ENCODE measurements around the gene PHKB. TPM values are rescaled to one million over a fixed set of nuclear protein-coding genes. Genes with fewer than 3 reads are reported as not detected.

PHKB gene
- total and polyA plus RNA-seq, 2 of the 8 experiments (the other 6 are each of a cell fraction or from before 2014, with no cell fraction given) = 18.6 to 38.3 TPM

DNA sequence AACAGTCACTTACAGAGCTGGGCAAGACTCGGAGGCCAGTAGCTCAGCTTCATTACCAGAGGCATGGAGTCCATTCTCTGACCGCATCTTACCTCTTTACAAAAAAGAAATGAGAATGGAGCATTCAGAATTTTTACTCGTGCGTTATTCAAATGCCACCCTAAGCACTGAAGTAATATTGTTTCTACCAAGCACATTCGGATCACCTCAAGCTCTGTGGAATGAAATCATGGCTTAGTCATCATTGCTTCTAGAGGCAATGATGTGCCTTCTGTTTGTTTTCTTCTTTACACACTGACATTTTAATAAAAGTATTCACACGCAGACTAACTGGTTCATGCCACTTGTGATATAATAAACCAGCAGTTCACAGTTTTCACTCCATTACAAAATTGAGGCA, 206.8 kb downstream of the PHKB start:
- no peaks in the 10 kb centered on the region for H4K20me1 ChIP-seq (replicated peaks in 1 of 2; ENCODE audit: control insufficient read depth in 1 of 2, insufficient read depth in 2 of 2, low read length in 2 of 2)
- no peaks in the 10 kb centered on the region for H3K27me3 ChIP-seq (replicated peaks in 1 of 4; ENCODE audit: control insufficient read depth in 3 of 4, extremely low read depth in 1 of 4, insufficient read depth in 3 of 4, low read length in 3 of 4)
- no peaks in the 10 kb centered on the region for H3K23me2 ChIP-seq (ENCODE audit: low read depth, low read length)
- H4K8ac ChIP-seq (ENCODE audit: extremely low read depth, insufficient read depth, low read length) = no peak overlapping the region
- H3K4me2 ChIP-seq (ENCODE audit: insufficient read depth in 1 of 2, low read depth in 2 of 2, low read length in 2 of 2) = no peak overlapping the region
- no peak overlapping the region for H3K9ac ChIP-seq (replicated peaks in 1 of 4; ENCODE audit: extremely low read depth in 1 of 4, low read depth in 3 of 4, low read length in 3 of 4)
- no peaks in the 10 kb centered on the region for H3K9me3 ChIP-seq (ENCODE audit: insufficient read depth in 2 of 2, low read depth in 1 of 2, low read length in 1 of 2)
- no peaks in the 10 kb centered on the region for H3K4me1 ChIP-seq (replicated peaks in 1 of 4; ENCODE audit: control insufficient read depth in 3 of 4, insufficient read depth in 4 of 4, low read length in 3 of 4)
- H3K36me3 ChIP-seq (ENCODE audit: control insufficient read depth in 2 of 4, insufficient read depth in 4 of 4, low read length in 3 of 4) = no peaks in the 10 kb centered on the region
- H3K18ac ChIP-seq (ENCODE audit: extremely low read depth, low read length) = no peak overlapping the region
- H4K91ac ChIP-seq (replicated peaks; ENCODE audit: insufficient read length, low read length) = no peak overlapping the region
- H2AK5ac ChIP-seq (ENCODE audit: low read depth, low read length) = no peak overlapping the region
- ChIA-PET CTCF (ENCODE audit: partially characterized antibody) (no interaction called here), POLR2A (ENCODE audit: partially characterized antibody) (no interaction called here)
- H3K23ac ChIP-seq (ENCODE audit: insufficient read length) = no peak overlapping the region
- H3K4ac ChIP-seq (replicated peaks; ENCODE audit: insufficient read length, low read depth, low read length) = no peak overlapping the region
- DNase-seq (ENCODE audit: low read depth in 1 of 2, low spot score in 2 of 2) (no peak), FAIRE-seq (no peak)
- no peaks in the 10 kb centered on the region; the same call in 1 of the 2 replicates for H3K79me1 ChIP-seq (ENCODE audit: low read depth, low read length)
- H4K5ac ChIP-seq (ENCODE audit: insufficient read length, low read depth, low read length) = no peak overlapping the region
- H2BK12ac ChIP-seq (ENCODE audit: low read depth, low read length) = no peak overlapping the region
- no peak overlapping the region for H3K4me3 ChIP-seq (ENCODE audit: extremely low read depth in 1 of 4, insufficient read depth in 2 of 4, low read depth in 3 of 4, low read length in 4 of 4)
- no peak overlapping the region for H3K56ac ChIP-seq (replicated peaks; ENCODE audit: insufficient read length, low read depth, low read length)
- H2AFZ ChIP-seq (ENCODE audit: low read length) = no peak overlapping the region
- H2BK5ac ChIP-seq (ENCODE audit: low read depth, low read length) = no peak overlapping the region
- no peak overlapping the region for H2BK120ac ChIP-seq (replicated peaks; ENCODE audit: low read depth, low read length)
- no peak overlapping the region for H2BK15ac ChIP-seq (ENCODE audit: low read length)
- no peaks in the 10 kb centered on the region for H3K79me2 ChIP-seq (ENCODE audit: control insufficient read depth in 1 of 2, insufficient read depth in 2 of 2, low read length in 2 of 2)
- H3K27ac ChIP-seq (ENCODE audit: low read depth, low read length) = no peak overlapping the region
- 93% methylated on average over 6 of the region's 6 CpGs; no CpG with 5 or more reads in 1 of the 2 experiments for WGBS, 2 experiments (ENCODE audit: extremely low coverage in 1 of 2, insufficient coverage in 1 of 2, insufficient read length in 1 of 2, insufficient replicate concordance in 2 of 2, low coverage in 1 of 2, low lambda C conversion rate in 2 of 2, missing lambda C conversion rate in 1 of 2)
- H3K14ac ChIP-seq (ENCODE audit: insufficient read length) = no peak overlapping the region
- H2BK20ac ChIP-seq (ENCODE audit: low read length) = no peak overlapping the region
- no peak for TF ChIP-seq SIX5 (IDR thresholded peaks at IDR 0.05; ENCODE audit: low read depth, low read length)

All from H1 (cell line).